MM.1S (cell line): ENCODE measurements around the gene OR2AG2.

Experiments
- DNase-seq: peaks from one replicate; pipeline ENCODE4 v3.0.0-alpha.2; 2015
- H2AFZ ChIP-seq: fragments of 300-600 bp; sonication (generic); 2 replicates; pipeline ENCODE4 v1.6.0; 2016; ENCODE audit warnings: antibody characterized with exemption, low read length
- H3F3A ChIP-seq: fragments of 300-600 bp; sonication (generic); 2 replicates; pipeline ENCODE4 v1.6.1; 2016; ENCODE audit warnings: mild to moderate bottlenecking, antibody characterized with exemption, low read length, moderate library complexity, mixed read lengths; ENCODE audit not compliant: insufficient read depth
- H3K27ac ChIP-seq: fragments of 300-600 bp; sonication (generic); 2 replicates; pipeline ENCODE4 v1.5.1; 2016; ENCODE audit warnings: mild to moderate bottlenecking, low read length
- H3K27me3 ChIP-seq: fragments of 300-600 bp; sonication (generic); replicated peaks from 2 replicates; pipeline ENCODE4 v1.6.0; 2016; ENCODE audit warnings: low read length; ENCODE audit not compliant: insufficient read depth
- H3K36me3 ChIP-seq: fragments of 300-600 bp; sonication (generic); replicated peaks from 2 replicates; pipeline ENCODE4 v1.6.1; 2016; ENCODE audit warnings: mild to moderate bottlenecking, low read length, mixed read lengths; ENCODE audit not compliant: insufficient read depth
- H3K4me1 ChIP-seq: fragments of 300-600 bp; sonication (generic); 2 replicates; pipeline ENCODE4 v1.6.1; 2016; ENCODE audit warnings: low read length, mixed read lengths
- H3K4me2 ChIP-seq: fragments of 300-600 bp; sonication (generic); 2 replicates; pipeline ENCODE4 v1.6.0; 2016; ENCODE audit warnings: low read depth, low read length
- H3K4me3 ChIP-seq: fragments of 300-600 bp; sonication (generic); 2 replicates; pipeline ENCODE4 v1.5.1; 2016; ENCODE audit warnings: low read length, mixed read lengths
- H3K79me2 ChIP-seq: fragments of 300-600 bp; sonication (generic); 2 replicates; pipeline ENCODE4 v1.6.1; 2016; ENCODE audit warnings: mixed run types, low read length, mixed read lengths
- H3K9ac ChIP-seq: fragments of 300-600 bp; sonication (generic); 2 replicates; pipeline ENCODE4 v1.6.1; 2016; ENCODE audit warnings: low read length, mixed read lengths
- H3K9me2 ChIP-seq: fragments of 300-600 bp; sonication (generic); replicated peaks from 2 replicates; pipeline ENCODE4 v1.6.1; 2016; ENCODE audit warnings: mild to moderate bottlenecking, low read length, mixed read lengths; ENCODE audit not compliant: insufficient read depth
- H3K9me3 ChIP-seq: fragments of 300-600 bp; sonication (generic); replicated peaks from 2 replicates; pipeline ENCODE4 v1.6.1; 2016; ENCODE audit warnings: mild to moderate bottlenecking, low read length, mixed read lengths; ENCODE audit not compliant: insufficient read depth
- H4K20me1 ChIP-seq: fragments of 300-600 bp; sonication (generic); 2 replicates; pipeline ENCODE4 v1.6.1; 2016; ENCODE audit warnings: mild to moderate bottlenecking, low read length, moderate library complexity, mixed read lengths; ENCODE audit not compliant: insufficient read depth
- CTCF ChIP-seq: fragments of 300-600 bp; sonication (generic); IDR thresholded peaks from 2 replicates; pipeline ENCODE4 v1.5.1; 2016; ENCODE audit warnings: antibody characterized with exemption, low read length, mixed read lengths
- EZH2 ChIP-seq: fragments of 300-600 bp; sonication (generic); optimal IDR thresholded peaks from 2 replicates; pipeline ENCODE3; 2017; ENCODE audit warnings: low read depth, mild to moderate bottlenecking, antibody characterized with exemption, low read length, mixed read lengths
- EZH2phosphoT487 ChIP-seq: fragments of 300-600 bp; sonication (generic); IDR thresholded peaks from 2 replicates; pipeline ENCODE4 v1.6.1; 2018; ENCODE audit warnings: antibody characterized with exemption, low read length

OR2AG2 gene

GRCh38 chr11:6719576-6719975 lies 52.2 kb downstream of the OR2AG2 start:
- no peaks in the 10 kb centered on the region for H3K9me2 ChIP-seq
- H3K79me2 ChIP-seq, result peaks cover 15% of the 10 kb centered on the region
- H3F3A ChIP-seq, result no peaks in the 10 kb centered on the region
- H3K36me3 ChIP-seq, result 0 out of 2 replicates have a peak, but pooled peaks cover 8% of the 10 kb centered on the region
- H3K4me1 ChIP-seq, result no peaks in the 10 kb centered on the region
- DNase-seq, result no peak
- H3K27ac ChIP-seq, result no peak overlapping the region
- H3K9ac ChIP-seq, result no peak overlapping the region
- TF ChIP-seq CTCF, result no peak
- TF ChIP-seq EZH2phosphoT487, result no peak
- no peak for TF ChIP-seq EZH2
- H3K9me3 ChIP-seq, result no peaks in the 10 kb centered on the region
- no peak overlapping the region for H3K4me2 ChIP-seq
- no peaks in the 10 kb centered on the region for H3K27me3 ChIP-seq
- H4K20me1 ChIP-seq, result no peaks in the 10 kb centered on the region
- no peak overlapping the region for H3K4me3 ChIP-seq
- no peak overlapping the region for H2AFZ ChIP-seq

GRCh38 chr11:6717426-6717825 lies 54.4 kb downstream of the OR2AG2 start:
- Histone ChIP-seq H3K9me2 (no peaks in the 10 kb centered on the region), H3K4me2 (no peak overlapping the region), H3K27me3 (no peaks in the 10 kb centered on the region), H3K9me3 (no peaks in the 10 kb centered on the region), H3K9ac (no peak overlapping the region), H4K20me1 (no peaks in the 10 kb centered on the region), H3K4me3 (no peak overlapping the region), H3K79me2 (peaks cover 6% of the 10 kb centered on the region; the same call in 1 of the 2 replicates), H2AFZ (no peak overlapping the region), H3K36me3 (0 out of 2 replicates have a peak, but pooled peaks cover 8% of the 10 kb centered on the region), H3K27ac (no peak overlapping the region), H3K4me1 (no peaks in the 10 kb centered on the region), H3F3A (no peaks in the 10 kb centered on the region)
- TF ChIP-seq EZH2 (no peak), EZH2phosphoT487 (no peak), CTCF (no peak)
- DNase-seq, result no peak
